ENCODE results near the gene NCOA1.

NCOA1 gene

GRCh38 chr2:24512404-24512803, 21.4 kb downstream of the NCOA1 start:
- no peaks in the 10 kb centered on the region for H3K36me3 ChIP-seq (ENCODE audit: control insufficient read depth in 5 of 5, insufficient read depth in 5 of 5, low read length in 5 of 5)
- no peak overlapping the region for H3K4me3 ChIP-seq (ENCODE audit: low read depth in 1 of 5, low read length in 5 of 5)
- peaks cover 2 to 25% (median 18%) of the 10 kb centered on the region in 5 donors for H3K4me1 ChIP-seq (ENCODE audit: control insufficient read depth in 5 of 5, insufficient read depth in 5 of 5, low read length in 5 of 5)
- no peaks in the 10 kb centered on the region for H3K27me3 ChIP-seq (ENCODE audit: control insufficient read depth in 5 of 5, insufficient read depth in 4 of 5, low read length in 5 of 5)
- H3K9ac ChIP-seq (ENCODE audit: low read length in 5 of 5): no peak overlapping the region
- no peaks in the 10 kb centered on the region for H3K9me3 ChIP-seq (ENCODE audit: control insufficient read depth in 5 of 5, low read length in 5 of 5)
- H3K27ac ChIP-seq (ENCODE audit: low read depth, low read length): no peak overlapping the region

- H3K4me3 ChIP-seq (ENCODE audit: low read depth in 1 of 5, low read length in 5 of 5): no peak overlapping the region
- no peaks in the 10 kb centered on the region for H3K36me3 ChIP-seq (ENCODE audit: control insufficient read depth in 5 of 5, insufficient read depth in 5 of 5, low read length in 5 of 5)
- no peaks in the 10 kb centered on the region for H3K9me3 ChIP-seq (ENCODE audit: control insufficient read depth in 5 of 5, low read length in 5 of 5)
- no peaks in the 10 kb centered on the region for H3K27me3 ChIP-seq (ENCODE audit: control insufficient read depth in 5 of 5, insufficient read depth in 4 of 5, low read length in 5 of 5)
- peaks cover 2 to 25% (median 15%) of the 10 kb centered on the region in 5 donors for H3K4me1 ChIP-seq (ENCODE audit: control insufficient read depth in 5 of 5, insufficient read depth in 5 of 5, low read length in 5 of 5)
- H3K27ac ChIP-seq (ENCODE audit: low read depth, low read length): no peak overlapping the region
- H3K9ac ChIP-seq (ENCODE audit: low read length in 5 of 5): no peak overlapping the region
Observed at GRCh38 chr2:24512831-24513230, 21.8 kb downstream of the NCOA1 start.

GRCh38 chr2:24513281-24514071, 22.4 kb downstream of the NCOA1 start:
- H3K9me3 ChIP-seq (ENCODE audit: control insufficient read depth in 5 of 5, low read length in 5 of 5): no peaks in the 10 kb centered on the region
- H3K36me3 ChIP-seq (ENCODE audit: control insufficient read depth in 5 of 5, insufficient read depth in 5 of 5, low read length in 5 of 5): no peaks in the 10 kb centered on the region
- no peak overlapping the region for H3K9ac ChIP-seq (ENCODE audit: low read length in 5 of 5)
- peaks cover 2 to 25% (median 15%) of the 10 kb centered on the region in 5 donors for H3K4me1 ChIP-seq (ENCODE audit: control insufficient read depth in 5 of 5, insufficient read depth in 5 of 5, low read length in 5 of 5)
- no peak overlapping the region for H3K27ac ChIP-seq (ENCODE audit: low read depth, low read length)
- H3K27me3 ChIP-seq (ENCODE audit: control insufficient read depth in 5 of 5, insufficient read depth in 4 of 5, low read length in 5 of 5): no peaks in the 10 kb centered on the region
- no peak overlapping the region for H3K4me3 ChIP-seq (ENCODE audit: low read depth in 1 of 5, low read length in 5 of 5)

- H3K27me3 ChIP-seq (ENCODE audit: control insufficient read depth in 5 of 5, insufficient read depth in 4 of 5, low read length in 5 of 5): no peaks in the 10 kb centered on the region
- no peaks in the 10 kb centered on the region for H3K36me3 ChIP-seq (ENCODE audit: control insufficient read depth in 5 of 5, insufficient read depth in 5 of 5, low read length in 5 of 5)
- H3K4me1 ChIP-seq (ENCODE audit: control insufficient read depth in 5 of 5, insufficient read depth in 5 of 5, low read length in 5 of 5): peaks cover 2 to 25% (median 15%) of the 10 kb centered on the region in 5 donors
- H3K9me3 ChIP-seq (ENCODE audit: control insufficient read depth in 5 of 5, low read length in 5 of 5): no peaks in the 10 kb centered on the region
- H3K4me3 ChIP-seq (ENCODE audit: low read depth in 1 of 5, low read length in 5 of 5): no peak overlapping the region
- no peak overlapping the region for H3K9ac ChIP-seq (ENCODE audit: low read length in 5 of 5)
- H3K27ac ChIP-seq (ENCODE audit: low read depth, low read length): no peak overlapping the region
Observed at GRCh38 chr2:24514820-24515219, 23.8 kb downstream of the NCOA1 start.

- H3K36me3 ChIP-seq (ENCODE audit: control insufficient read depth in 5 of 5, insufficient read depth in 5 of 5, low read length in 5 of 5): no peaks in the 10 kb centered on the region
- H3K9me3 ChIP-seq (ENCODE audit: control insufficient read depth in 5 of 5, low read length in 5 of 5): no peaks in the 10 kb centered on the region
- H3K27ac ChIP-seq (ENCODE audit: low read depth, low read length): no peak overlapping the region
- no peaks in the 10 kb centered on the region for H3K27me3 ChIP-seq (ENCODE audit: control insufficient read depth in 5 of 5, insufficient read depth in 4 of 5, low read length in 5 of 5)
- H3K4me1 ChIP-seq (ENCODE audit: control insufficient read depth in 5 of 5, insufficient read depth in 5 of 5, low read length in 5 of 5): peaks cover 2 to 25% (median 15%) of the 10 kb centered on the region in 5 donors
- H3K4me3 ChIP-seq (ENCODE audit: low read depth in 1 of 5, low read length in 5 of 5): no peak overlapping the region
- no peak overlapping the region for H3K9ac ChIP-seq (ENCODE audit: low read length in 5 of 5)
Observed at GRCh38 chr2:24515335-24515734, 24.3 kb downstream of the NCOA1 start.

- H3K27me3 ChIP-seq (ENCODE audit: control insufficient read depth in 5 of 5, insufficient read depth in 4 of 5, low read length in 5 of 5): no peaks in the 10 kb centered on the region
- H3K36me3 ChIP-seq (ENCODE audit: control insufficient read depth in 5 of 5, insufficient read depth in 5 of 5, low read length in 5 of 5): no peaks in the 10 kb centered on the region
- no peak overlapping the region for H3K4me3 ChIP-seq (ENCODE audit: low read depth in 1 of 5, low read length in 5 of 5)
- H3K27ac ChIP-seq (ENCODE audit: low read depth, low read length): no peak overlapping the region
- no peak overlapping the region for H3K9ac ChIP-seq (ENCODE audit: low read length in 5 of 5)
- no peaks in the 10 kb centered on the region for H3K9me3 ChIP-seq (ENCODE audit: control insufficient read depth in 5 of 5, low read length in 5 of 5)
- peaks cover 2 to 25% (median 15%) of the 10 kb centered on the region in 5 donors for H3K4me1 ChIP-seq (ENCODE audit: control insufficient read depth in 5 of 5, insufficient read depth in 5 of 5, low read length in 5 of 5)
Observed at GRCh38 chr2:24515831-24516230, 24.8 kb downstream of the NCOA1 start.

GRCh38 chr2:24517247-24517646, 26.2 kb downstream of the NCOA1 start:
- no peaks in the 10 kb centered on the region for H3K27me3 ChIP-seq (ENCODE audit: control insufficient read depth in 5 of 5, insufficient read depth in 4 of 5, low read length in 5 of 5)
- peaks cover 2 to 22% (median 13%) of the 10 kb centered on the region in 5 donors for H3K4me1 ChIP-seq (ENCODE audit: control insufficient read depth in 5 of 5, insufficient read depth in 5 of 5, low read length in 5 of 5)
- H3K36me3 ChIP-seq (ENCODE audit: control insufficient read depth in 5 of 5, insufficient read depth in 5 of 5, low read length in 5 of 5): no peaks in the 10 kb centered on the region
- H3K4me3 ChIP-seq (ENCODE audit: low read depth in 1 of 5, low read length in 5 of 5): no peak overlapping the region
- H3K9me3 ChIP-seq (ENCODE audit: control insufficient read depth in 5 of 5, low read length in 5 of 5): no peaks in the 10 kb centered on the region
- H3K27ac ChIP-seq (ENCODE audit: low read depth, low read length): no peak overlapping the region
- H3K9ac ChIP-seq (ENCODE audit: low read length in 5 of 5): no peak overlapping the region

GRCh38 chr2:24520175-24520574, 29.1 kb downstream of the NCOA1 start:
- H3K9ac ChIP-seq (ENCODE audit: low read length in 5 of 5): no peak overlapping the region
- no peak overlapping the region for H3K4me3 ChIP-seq (ENCODE audit: low read depth in 1 of 5, low read length in 5 of 5)
- peaks cover 0 to 14% (median 3%) of the 10 kb centered on the region in 5 donors for H3K4me1 ChIP-seq (ENCODE audit: control insufficient read depth in 5 of 5, insufficient read depth in 5 of 5, low read length in 5 of 5)
- H3K36me3 ChIP-seq (ENCODE audit: control insufficient read depth in 5 of 5, insufficient read depth in 5 of 5, low read length in 5 of 5): peaks cover 0 to 2% (median 0%) of the 10 kb centered on the region in 5 donors
- H3K9me3 ChIP-seq (ENCODE audit: control insufficient read depth in 5 of 5, low read length in 5 of 5): no peaks in the 10 kb centered on the region
- H3K27me3 ChIP-seq (ENCODE audit: control insufficient read depth in 5 of 5, insufficient read depth in 4 of 5, low read length in 5 of 5): no peaks in the 10 kb centered on the region
- no peak overlapping the region for H3K27ac ChIP-seq (ENCODE audit: low read depth, low read length)

GRCh38 chr2:24521162-24521857, 30.3 kb downstream of the NCOA1 start:
- Histone ChIP-seq H3K4me1 (ENCODE audit: control insufficient read depth in 5 of 5, insufficient read depth in 5 of 5, low read length in 5 of 5) (peaks cover 0 to 14% (median 3%) of the 10 kb centered on the region in 5 donors), H3K9me3 (ENCODE audit: control insufficient read depth in 5 of 5, low read length in 5 of 5) (no peaks in the 10 kb centered on the region), H3K27me3 (ENCODE audit: control insufficient read depth in 5 of 5, insufficient read depth in 4 of 5, low read length in 5 of 5) (no peaks in the 10 kb centered on the region), H3K9ac (ENCODE audit: low read length in 5 of 5) (no peak overlapping the region), H3K4me3 (ENCODE audit: low read depth in 1 of 5, low read length in 5 of 5) (no peak overlapping the region), H3K36me3 (ENCODE audit: control insufficient read depth in 5 of 5, insufficient read depth in 5 of 5, low read length in 5 of 5) (peaks cover 0 to 2% (median 0%) of the 10 kb centered on the region in 5 donors), H3K27ac (ENCODE audit: low read depth, low read length) (no peak overlapping the region)

GRCh38 chr2:24521975-24522639, 31.1 kb downstream of the NCOA1 start:
- Histone ChIP-seq H3K4me1 (ENCODE audit: control insufficient read depth in 5 of 5, insufficient read depth in 5 of 5, low read length in 5 of 5) (peaks cover 0 to 14% (median 3%) of the 10 kb centered on the region in 5 donors), H3K27me3 (ENCODE audit: control insufficient read depth in 5 of 5, insufficient read depth in 4 of 5, low read length in 5 of 5) (no peaks in the 10 kb centered on the region), H3K36me3 (ENCODE audit: control insufficient read depth in 5 of 5, insufficient read depth in 5 of 5, low read length in 5 of 5) (peaks cover 0 to 2% (median 0%) of the 10 kb centered on the region in 5 donors), H3K4me3 (ENCODE audit: low read depth in 1 of 5, low read length in 5 of 5) (no peak overlapping the region), H3K9me3 (ENCODE audit: control insufficient read depth in 5 of 5, low read length in 5 of 5) (no peaks in the 10 kb centered on the region), H3K9ac (ENCODE audit: low read length in 5 of 5) (no peak overlapping the region), H3K27ac (ENCODE audit: low read depth, low read length) (no peak overlapping the region)
